Progenitor cell of endocrine pancreas (in vitro differentiated cells): Measurements from ENCODE around the gene NRIP1. TPM values are rescaled to one million over a fixed set of nuclear protein-coding genes. Genes with fewer than 3 reads are reported as not detected.

ENCODE experiments used
- DNase-seq: peaks from one replicate; pipeline ENCODE4 v3.0.0; 2021; ENCODE audit warnings: low spot score; ENCODE audit not compliant: unreplicated experiment
- H3K27ac Mint-ChIP-seq: 2 replicates; pipeline ENCODE4 v1.8.0; 2021; ENCODE audit warnings: mild to moderate bottlenecking, moderate library complexity, mixed read lengths
- H3K27me3 Mint-ChIP-seq: 2 replicates; pipeline ENCODE4 v1.8.0; 2021; ENCODE audit warnings: mixed read lengths
- H3K36me3 Mint-ChIP-seq: 2 replicates; pipeline ENCODE4 v1.8.0; 2022; ENCODE audit warnings: mixed read lengths; ENCODE audit not compliant: insufficient read depth
- H3K4me1 Mint-ChIP-seq: 2 replicates; pipeline ENCODE4 v1.8.0; 2021; ENCODE audit warnings: low read depth, mixed read lengths
- H3K4me3 Mint-ChIP-seq: 2 replicates; pipeline ENCODE4 v1.8.0; 2021; ENCODE audit warnings: low read depth, mild to moderate bottlenecking, moderate library complexity, mixed read lengths
- H3K9me3 Mint-ChIP-seq: 2 replicates; pipeline ENCODE4 v1.8.0; 2021; ENCODE audit warnings: low read depth, mixed read lengths
- CTCF ChIP-seq: fragments of 200-600 bp; sonication (generic); IDR thresholded peaks from one replicate; pipeline ENCODE4 v1.5.0; 2021; ENCODE audit warnings: antibody characterized with exemption, mild to moderate bottlenecking; ENCODE audit not compliant: unreplicated experiment
- total RNA-seq: library from RNA; stranded (reverse); gene quantifications from 2 replicates; pipeline ENCODE4 v1.2.1, GENCODE V29; 2021

NRIP1 gene
- total RNA-seq, 1 donor from 2014 or later: 69.4 TPM

DNA sequence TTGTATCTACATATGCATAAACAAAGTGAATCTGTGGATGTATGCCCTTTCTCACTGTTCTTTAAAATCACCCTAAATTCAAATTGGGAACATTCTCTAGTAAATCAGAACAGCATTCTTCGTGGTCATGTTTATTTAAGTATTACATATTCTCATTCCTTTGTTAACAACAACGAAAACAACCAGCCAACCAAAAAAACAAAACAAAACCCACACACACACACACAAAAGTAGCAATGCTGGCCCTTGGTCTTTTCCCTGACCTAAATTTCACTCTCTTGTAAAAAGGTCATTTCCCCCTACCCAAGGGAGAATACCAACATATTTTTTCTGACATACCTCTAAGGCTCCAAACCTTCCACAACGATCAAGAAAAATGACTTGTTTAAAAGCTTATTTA is 102.6 kb downstream of the NRIP1 start:
- DNase-seq: no peak
- H3K27me3 Mint-ChIP-seq: no peaks in the 10 kb centered on the region
- H3K4me1 Mint-ChIP-seq: peaks cover 30% of the 10 kb centered on the region

DNA sequence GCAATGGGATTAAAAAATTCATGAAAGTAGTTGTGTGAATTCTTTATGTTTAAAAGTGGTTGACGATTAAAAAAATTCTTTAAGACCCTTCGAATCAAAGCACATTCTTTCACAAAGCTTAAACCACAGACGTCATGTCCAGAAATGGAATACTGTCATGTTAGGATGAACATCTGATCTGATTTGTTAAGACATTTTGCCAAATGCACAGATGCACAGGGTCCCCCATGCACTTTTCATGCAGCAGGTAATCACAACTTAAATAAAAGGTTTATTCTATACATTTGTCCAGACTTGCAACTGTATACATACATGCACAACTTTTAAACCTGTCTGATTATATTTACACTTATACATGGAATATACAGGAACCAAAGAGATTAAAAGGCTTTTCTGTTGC is 103.3 kb downstream of the NRIP1 start:
- DNase-seq: no peak
- Mint-ChIP-seq H3K4me3 (no peak overlapping the region), H3K36me3 (peaks cover 20% of the 10 kb centered on the region), H3K27me3 (no peaks in the 10 kb centered on the region), H3K27ac (no peak overlapping the region), H3K4me1 (peaks cover 33% of the 10 kb centered on the region), H3K9me3 (peaks cover 4% of the 10 kb centered on the region)
- no peak for TF ChIP-seq CTCF

More for the DNA sequence above, 102.6 kb downstream of the NRIP1 start:
- no peak overlapping the region for H3K4me3 Mint-ChIP-seq
- no peak overlapping the region for H3K27ac Mint-ChIP-seq
- peaks cover 26% of the 10 kb centered on the region for H3K36me3 Mint-ChIP-seq
- TF ChIP-seq CTCF: no peak
- peaks cover 5% of the 10 kb centered on the region for H3K9me3 Mint-ChIP-seq

DNA sequence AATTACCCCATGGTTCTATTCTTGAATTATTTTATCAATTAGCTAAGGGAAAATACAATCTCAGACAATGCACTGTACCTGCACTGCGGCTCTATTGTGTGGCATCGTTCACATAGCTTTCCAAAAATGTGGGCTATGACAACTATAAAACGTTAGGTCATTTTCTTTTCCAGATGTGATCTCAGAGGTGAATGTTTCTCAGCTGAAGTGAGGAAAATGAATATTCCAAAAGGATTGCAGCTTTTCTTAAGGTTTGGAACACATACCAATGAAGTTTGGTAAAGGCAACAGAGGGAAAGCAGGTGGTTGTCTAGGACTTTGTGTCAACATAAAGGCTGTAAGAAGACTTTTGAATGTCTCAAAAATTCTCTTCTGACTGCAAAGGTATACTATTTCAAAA is 105.5 kb downstream of the NRIP1 start:
- TF ChIP-seq CTCF: no peak
- Mint-ChIP-seq H3K9me3 (no peaks in the 10 kb centered on the region), H3K4me1 (peaks cover 30% of the 10 kb centered on the region), H3K4me3 (no peak overlapping the region), H3K27ac (peak overlapping the region; percentile 79), H3K36me3 (peaks cover 6% of the 10 kb centered on the region), H3K27me3 (no peaks in the 10 kb centered on the region)
- no peak for DNase-seq

GRCh38 chr21:14957836-14958235 is 107.0 kb downstream of the NRIP1 start:
- H3K4me1 Mint-ChIP-seq: peaks cover 30% of the 10 kb centered on the region
- no peaks in the 10 kb centered on the region for H3K9me3 Mint-ChIP-seq
- H3K27ac Mint-ChIP-seq: no peak overlapping the region
- no peak overlapping the region for H3K4me3 Mint-ChIP-seq
- DNase-seq: no peak
- TF ChIP-seq CTCF: no peak
- H3K27me3 Mint-ChIP-seq: no peaks in the 10 kb centered on the region
- no peaks in the 10 kb centered on the region for H3K36me3 Mint-ChIP-seq

- no peak for TF ChIP-seq CTCF
Measured at GRCh38 chr21:14956807-14957206, 108.0 kb downstream of the NRIP1 start.

More at GRCh38 chr21:14956807-14957206, 108.0 kb downstream of the NRIP1 start:
- H3K9me3 Mint-ChIP-seq: no peaks in the 10 kb centered on the region
- no peak for DNase-seq
- no peaks in the 10 kb centered on the region for H3K36me3 Mint-ChIP-seq
- H3K4me1 Mint-ChIP-seq: peaks cover 30% of the 10 kb centered on the region
- no peaks in the 10 kb centered on the region for H3K27me3 Mint-ChIP-seq
- no peak overlapping the region for H3K4me3 Mint-ChIP-seq
- H3K27ac Mint-ChIP-seq: no peak overlapping the region
